ENCODE results near the gene THBS3. TPM values are rescaled to one million over a fixed set of nuclear protein-coding genes. Genes with fewer than 3 reads are reported as not detected.
"Not testable (repeated sequence)": the region's sequence is repeated elsewhere in the genome, so short reads cannot be mapped to it uniquely, and the experiment has no call there.

THBS3 gene
- total RNA-seq, 1 donor: 32.8 TPM

DNA sequence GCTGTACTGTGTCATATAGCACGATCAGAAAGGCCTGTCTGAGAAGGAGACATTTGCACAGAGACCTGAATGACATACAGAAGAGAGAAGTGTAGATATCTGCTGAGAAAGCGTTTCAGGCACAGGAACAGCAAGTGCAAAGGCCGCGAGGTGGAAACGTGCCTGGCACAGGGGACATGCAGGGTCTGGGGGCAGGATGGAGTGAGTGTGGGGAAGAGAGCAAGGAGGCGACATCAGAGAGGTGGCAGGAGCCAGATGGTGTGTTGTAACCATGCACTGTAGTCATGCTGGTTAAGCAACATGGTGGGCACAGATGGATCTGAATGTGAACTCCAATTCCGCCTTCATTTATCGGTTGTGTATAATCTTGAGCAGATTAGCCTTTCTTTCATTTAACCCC is 47.6 kb downstream of the THBS3 start:
- no peak overlapping the region for H3K4me3 ChIP-seq (ENCODE audit: low read depth, low read length)
- DNase-seq (ENCODE audit: low read depth): no peak
- TF ChIP-seq, protein P1, sequence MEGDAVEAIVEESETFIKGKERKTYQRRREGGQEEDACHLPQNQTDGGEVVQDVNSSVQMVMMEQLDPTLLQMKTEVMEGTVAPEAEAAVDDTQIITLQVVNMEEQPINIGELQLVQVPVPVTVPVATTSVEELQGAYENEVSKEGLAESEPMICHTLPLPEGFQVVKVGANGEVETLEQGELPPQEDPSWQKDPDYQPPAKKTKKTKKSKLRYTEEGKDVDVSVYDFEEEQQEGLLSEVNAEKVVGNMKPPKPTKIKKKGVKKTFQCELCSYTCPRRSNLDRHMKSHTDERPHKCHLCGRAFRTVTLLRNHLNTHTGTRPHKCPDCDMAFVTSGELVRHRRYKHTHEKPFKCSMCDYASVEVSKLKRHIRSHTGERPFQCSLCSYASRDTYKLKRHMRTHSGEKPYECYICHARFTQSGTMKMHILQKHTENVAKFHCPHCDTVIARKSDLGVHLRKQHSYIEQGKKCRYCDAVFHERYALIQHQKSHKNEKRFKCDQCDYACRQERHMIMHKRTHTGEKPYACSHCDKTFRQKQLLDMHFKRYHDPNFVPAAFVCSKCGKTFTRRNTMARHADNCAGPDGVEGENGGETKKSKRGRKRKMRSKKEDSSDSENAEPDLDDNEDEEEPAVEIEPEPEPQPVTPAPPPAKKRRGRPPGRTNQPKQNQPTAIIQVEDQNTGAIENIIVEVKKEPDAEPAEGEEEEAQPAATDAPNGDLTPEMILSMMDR (IDR thresholded peaks at IDR 0.05; ENCODE audit: insufficient read depth, low read depth, low read length): no peak

DNA sequence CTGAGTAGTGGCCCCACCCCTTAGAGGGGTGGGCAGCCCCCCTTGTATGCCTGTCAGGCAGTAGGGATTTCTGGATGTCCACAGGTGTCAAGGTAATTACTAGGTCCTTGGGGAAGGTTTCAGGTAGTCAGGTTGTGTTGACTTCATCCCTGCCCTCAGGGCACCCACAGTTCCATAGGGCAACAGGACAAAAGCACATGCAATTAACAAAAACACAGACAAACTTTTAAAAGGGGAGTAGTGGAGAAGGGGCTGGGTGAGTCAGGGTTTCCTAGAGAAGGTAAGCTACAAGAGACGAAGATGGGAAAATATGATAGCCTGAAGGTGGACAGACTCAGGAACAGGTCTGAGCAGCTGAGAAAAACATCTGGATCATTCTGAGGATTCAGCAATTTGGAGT is 48.7 kb downstream of the THBS3 start:
- H3K4me3 ChIP-seq (ENCODE audit: low read depth, low read length): no peak overlapping the region
- TF ChIP-seq, protein P1 (IDR thresholded peaks at IDR 0.05; ENCODE audit: insufficient read depth, low read depth, low read length): no peak
- no peak for DNase-seq (ENCODE audit: low read depth)

DNA sequence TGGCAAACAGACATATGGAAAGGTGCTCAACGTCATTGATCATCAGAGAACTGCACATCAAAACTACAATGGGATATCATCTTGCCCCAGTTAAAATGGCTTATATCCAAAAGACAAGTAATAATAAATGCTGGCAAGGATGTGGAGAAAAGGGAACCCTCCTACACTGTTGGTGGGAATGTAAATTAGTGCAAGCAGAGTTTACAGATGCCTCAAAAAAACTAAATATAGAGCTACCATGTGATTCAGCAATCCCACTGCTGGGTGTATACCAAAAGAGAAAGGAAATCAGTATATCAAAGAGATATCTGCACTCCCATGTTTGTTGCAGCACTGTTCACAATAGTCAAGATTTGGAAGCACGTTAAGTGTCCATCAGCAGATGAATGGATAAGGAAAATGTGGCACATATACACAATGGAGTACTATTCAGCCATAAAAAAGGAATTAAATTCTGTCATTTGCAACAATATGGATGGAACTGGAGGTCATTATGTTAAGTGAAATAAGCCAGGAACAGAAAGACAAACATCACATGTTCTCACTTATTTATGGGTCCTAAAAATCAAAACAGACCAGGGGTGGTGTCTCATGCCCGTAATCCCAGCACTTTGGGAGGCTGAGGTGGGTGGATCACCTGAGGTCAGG is 51.6 kb downstream of the THBS3 start:
- H3K4me3 ChIP-seq (ENCODE audit: low read depth, low read length); DNase-seq (ENCODE audit: low read depth): not testable (repeated sequence)

Small RNAs within 50 kb of the gene (small RNA-seq; reads per million reads assigned to genes)
- gene HMGN2P18: not detected

Other genes with a start within 250 kb of the THBS3 start
- gene PYGO2, start 246.1 kb downstream of the THBS3 start, total RNA-seq: 26.7 and 28.9 TPM in 2 replicates
- 255 and 330 TPM in 2 replicates for gene SHC1, start 237.2 kb downstream of the THBS3 start, total RNA-seq
- 57.7 and 68.2 TPM in 2 replicates for gene CKS1B, start 233.2 kb downstream of the THBS3 start, total RNA-seq
- gene FLAD1, start 224.6 kb downstream of the THBS3 start, total RNA-seq: 22.9 and 24.2 TPM in 2 replicates
- 0.32 and 0.43 TPM in 2 replicates for gene LENEP, start 214.3 kb downstream of the THBS3 start, total RNA-seq
- 15.5 and 15.8 TPM in 2 replicates for gene ZBTB7B, start 205.1 kb downstream of the THBS3 start, total RNA-seq
- gene DCST2, start 174.1 kb downstream of the THBS3 start, total RNA-seq: not detected in 2 replicates
- gene DCST1, start 174.1 kb downstream of the THBS3 start, total RNA-seq: not detected in 2 replicates
- gene ADAM15, start 156.6 kb downstream of the THBS3 start, total RNA-seq: 41.2 and 49.2 TPM in 2 replicates
- gene EFNA4, start 144.2 kb downstream of the THBS3 start, total RNA-seq: 2.6 and 3.9 TPM in 2 replicates
- gene EFNA3, start 129.1 kb downstream of the THBS3 start, total RNA-seq: 0.32 and 0.43 TPM in 2 replicates
- not detected in 2 replicates for gene EFNA1, start 80.0 kb downstream of the THBS3 start, total RNA-seq
- 52.5 and 58.7 TPM in 2 replicates for gene SLC50A1, start 72.0 kb downstream of the THBS3 start, total RNA-seq
- gene DPM3, start 67.4 kb downstream of the THBS3 start, total RNA-seq: 23.7 and 47.0 TPM in 2 replicates
- gene KRTCAP2, start 34.6 kb downstream of the THBS3 start, total RNA-seq: 65.6 and 95.3 TPM in 2 replicates
- 6.5 and 7.7 TPM in 2 replicates for gene TRIM46, start 34.0 kb downstream of the THBS3 start, total RNA-seq
- 38.0 and 45.1 TPM in 2 replicates for gene MTX1, start 798 bp upstream of the THBS3 start, total RNA-seq
- gene ENTREP3, start 47.6 kb upstream of the THBS3 start, total RNA-seq: 7.7 and 7.8 TPM in 2 replicates
- gene SCAMP3, start 54.5 kb upstream of the THBS3 start, total RNA-seq: 33.7 and 35.8 TPM in 2 replicates
- 19.3 and 21.6 TPM in 2 replicates for gene CLK2, start 65.6 kb upstream of the THBS3 start, total RNA-seq
- gene HCN3, start 69.6 kb upstream of the THBS3 start, total RNA-seq: 0.86 and 1.6 TPM in 2 replicates
- not detected in 2 replicates for gene PKLR, start 93.5 kb upstream of the THBS3 start, total RNA-seq
- 427 and 428 TPM in 2 replicates for gene FDPS, start 101.0 kb upstream of the THBS3 start, total RNA-seq
- gene RUSC1, start 113.0 kb upstream of the THBS3 start, total RNA-seq: 18.4 and 22.9 TPM in 2 replicates